ENCODE results near the gene NAV2.
"Not testable (repeated sequence)": the region's sequence is repeated elsewhere in the genome, so short reads cannot be mapped to it uniquely, and the experiment has no call there.

NAV2 gene

DNA sequence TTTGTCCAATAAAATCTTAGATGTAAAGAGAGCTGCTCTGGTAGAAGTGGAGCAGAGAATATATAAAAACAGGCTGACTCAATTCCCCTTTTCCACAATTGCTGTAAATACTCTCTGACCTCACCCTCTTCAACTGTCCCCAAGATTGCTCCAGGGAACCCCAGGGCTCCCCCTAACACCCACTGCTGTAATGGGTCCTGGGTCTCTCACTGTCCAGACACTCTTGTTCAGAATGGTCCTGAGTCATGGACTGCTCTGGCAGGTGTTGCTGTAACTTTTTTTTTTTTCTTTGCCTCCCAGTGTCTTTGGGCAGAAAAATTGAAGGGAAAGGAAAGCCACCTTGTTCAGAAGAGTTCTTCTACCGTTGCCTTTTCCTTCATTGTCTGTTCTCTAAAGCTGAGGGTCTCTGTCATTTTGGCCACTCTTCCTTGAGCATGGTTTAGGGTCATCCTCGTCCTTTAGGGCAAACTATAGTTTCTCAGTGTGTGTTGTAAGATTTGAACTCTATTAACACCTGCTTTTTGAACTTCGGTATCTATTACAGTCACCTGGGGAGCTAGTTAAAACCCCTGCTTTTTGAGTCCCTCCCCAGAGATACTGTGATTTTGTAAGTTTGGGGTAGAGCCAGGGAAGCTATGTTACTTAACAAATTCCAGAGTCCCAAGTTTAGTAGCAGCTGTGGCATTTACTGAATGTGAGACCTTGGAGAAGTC is 209.5 kb downstream of the NAV2 start:
- no peak for DNase-seq (ENCODE audit: low read depth, low spot score)

DNA sequence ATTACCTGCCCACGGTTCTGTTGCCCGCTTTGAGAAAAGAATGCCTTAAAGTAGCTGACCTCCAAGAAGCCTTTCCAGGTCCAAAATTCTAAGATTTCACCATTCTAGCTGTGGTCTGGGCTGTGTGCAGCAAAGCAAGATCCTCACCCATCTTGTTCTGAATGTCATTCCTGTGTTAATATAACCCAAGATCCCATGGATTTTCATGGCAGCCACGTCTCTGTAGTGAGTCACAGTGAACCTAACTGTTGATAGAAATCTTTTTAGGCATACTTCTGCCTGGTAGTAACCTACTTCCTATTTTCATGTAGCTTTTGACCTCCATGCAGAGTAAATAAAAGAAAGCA is 210.0 kb downstream of the NAV2 start:
- DNase-seq (ENCODE audit: low read depth, low spot score), result no peak

DNA sequence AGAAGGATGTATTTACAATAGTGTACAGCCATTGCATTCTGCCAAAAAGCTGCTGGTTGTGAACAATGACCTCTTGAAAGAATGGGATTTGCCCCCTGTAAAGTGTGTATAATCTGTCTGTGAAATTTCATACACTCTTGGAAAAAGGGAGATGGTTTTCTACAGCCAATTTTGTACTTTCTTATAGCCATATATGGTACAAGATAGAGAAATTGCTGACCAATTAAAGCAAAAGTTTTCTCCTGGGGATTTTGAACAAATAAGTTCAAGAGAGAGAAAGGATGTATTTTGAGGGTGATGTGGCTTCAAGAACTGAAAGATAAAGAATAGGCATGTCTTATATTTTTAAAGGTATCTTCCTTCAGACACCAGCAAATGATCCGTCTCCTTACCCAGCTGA is 211.0 kb downstream of the NAV2 start:
- no peak for DNase-seq (ENCODE audit: low read depth, low spot score)

DNA sequence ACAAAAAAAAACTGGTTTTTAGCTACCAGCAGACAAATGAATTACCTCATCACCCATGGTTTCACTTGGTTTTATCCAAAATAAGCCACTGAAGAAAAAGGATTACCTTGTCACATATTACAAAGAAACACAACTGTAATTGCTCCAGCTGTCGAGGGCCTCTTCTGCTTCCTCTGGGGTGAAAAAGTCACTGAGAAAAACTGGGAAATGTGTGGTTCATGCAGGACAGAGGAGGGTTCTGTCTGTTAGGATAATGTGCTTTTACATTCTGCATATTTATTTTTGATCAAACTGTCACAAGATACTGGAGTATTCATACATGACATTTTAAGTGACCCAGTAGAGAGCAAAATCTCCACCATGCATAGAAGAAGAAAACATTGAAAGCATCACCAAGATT is 211.7 kb downstream of the NAV2 start:
- DNase-seq (ENCODE audit: low read depth, low spot score), result no peak

DNA sequence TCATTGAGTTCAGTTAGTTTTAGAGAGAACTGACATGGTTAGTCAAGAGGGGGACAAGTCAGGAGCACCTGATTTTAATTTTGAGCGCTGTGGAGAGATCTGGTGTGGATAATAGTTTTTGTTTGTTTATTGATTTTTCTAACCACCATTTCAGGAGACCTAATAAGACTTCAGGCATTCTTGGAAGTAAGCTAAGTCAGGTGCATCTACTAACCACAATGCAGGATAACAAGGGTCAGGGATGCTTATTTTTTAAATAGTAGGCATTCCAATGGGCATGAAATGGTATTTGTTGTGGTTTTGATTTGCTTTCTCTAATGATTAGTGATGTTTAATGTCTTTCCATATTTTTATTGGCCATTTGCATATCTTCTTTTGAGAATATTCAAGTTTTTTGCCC is 212.1 kb downstream of the NAV2 start:
- no peak for DNase-seq (ENCODE audit: low read depth, low spot score)

DNA sequence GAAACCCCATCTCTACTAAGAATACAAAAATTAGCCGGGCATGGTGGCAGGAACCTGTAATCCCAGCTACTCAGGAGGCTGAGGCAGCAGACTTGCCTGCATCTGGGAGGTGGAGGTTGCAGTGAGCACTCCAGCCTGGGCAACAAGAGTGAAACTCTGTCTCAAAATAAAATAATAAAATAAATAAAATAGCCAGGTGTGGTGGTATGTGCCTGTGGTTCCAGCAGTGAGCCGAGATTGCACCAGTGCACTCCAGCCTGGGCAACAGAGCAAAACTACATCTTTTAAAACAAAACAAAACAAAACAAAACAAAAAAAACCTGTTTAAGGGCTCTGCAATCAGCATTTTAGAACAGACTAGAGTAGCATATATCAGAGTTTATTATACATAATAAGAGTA is 214.8 kb downstream of the NAV2 start:
- DNase-seq (ENCODE audit: low read depth, low spot score), result not testable (repeated sequence)

DNA sequence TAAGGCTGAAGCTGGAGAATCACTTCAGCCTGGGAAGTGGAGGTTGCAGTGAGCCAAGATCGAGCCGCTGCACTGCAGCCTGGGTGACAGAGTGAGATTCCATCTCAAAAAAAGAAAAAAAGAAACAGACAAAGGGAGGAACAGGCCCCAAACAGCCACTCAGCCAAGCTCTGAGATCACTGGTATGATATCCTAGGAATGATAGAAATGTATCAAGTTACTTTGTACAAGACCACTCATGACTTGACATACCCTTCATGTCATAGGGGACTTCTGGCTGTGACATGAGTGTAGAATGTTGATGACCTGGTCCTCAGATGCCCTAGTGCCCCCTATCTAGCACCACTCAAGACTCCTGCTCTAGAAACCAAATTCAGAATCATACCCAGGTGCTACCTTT is 216.5 kb downstream of the NAV2 start:
- DNase-seq (ENCODE audit: low read depth, low spot score), result peak; percentile 53

DNA sequence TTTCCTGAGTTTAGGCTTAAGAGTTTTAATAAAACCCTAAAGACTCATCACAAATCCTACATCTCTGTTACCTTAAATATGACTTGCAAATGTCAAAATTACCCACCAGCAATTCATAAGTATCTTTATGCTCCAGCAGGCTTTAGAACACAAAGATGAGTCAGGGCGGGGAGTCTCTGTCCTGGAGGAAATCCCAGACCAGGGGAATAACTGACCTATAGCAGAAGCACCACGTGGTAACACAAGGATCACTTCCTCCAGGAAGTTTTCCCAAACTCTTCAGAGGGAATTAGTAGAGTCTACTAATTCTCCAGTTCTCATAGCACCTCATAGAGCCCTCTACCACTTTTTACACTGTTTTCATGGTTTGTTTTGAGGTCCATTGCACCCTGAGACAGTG is 217.0 kb downstream of the NAV2 start:
- no peak for DNase-seq (ENCODE audit: low read depth, low spot score)

DNA sequence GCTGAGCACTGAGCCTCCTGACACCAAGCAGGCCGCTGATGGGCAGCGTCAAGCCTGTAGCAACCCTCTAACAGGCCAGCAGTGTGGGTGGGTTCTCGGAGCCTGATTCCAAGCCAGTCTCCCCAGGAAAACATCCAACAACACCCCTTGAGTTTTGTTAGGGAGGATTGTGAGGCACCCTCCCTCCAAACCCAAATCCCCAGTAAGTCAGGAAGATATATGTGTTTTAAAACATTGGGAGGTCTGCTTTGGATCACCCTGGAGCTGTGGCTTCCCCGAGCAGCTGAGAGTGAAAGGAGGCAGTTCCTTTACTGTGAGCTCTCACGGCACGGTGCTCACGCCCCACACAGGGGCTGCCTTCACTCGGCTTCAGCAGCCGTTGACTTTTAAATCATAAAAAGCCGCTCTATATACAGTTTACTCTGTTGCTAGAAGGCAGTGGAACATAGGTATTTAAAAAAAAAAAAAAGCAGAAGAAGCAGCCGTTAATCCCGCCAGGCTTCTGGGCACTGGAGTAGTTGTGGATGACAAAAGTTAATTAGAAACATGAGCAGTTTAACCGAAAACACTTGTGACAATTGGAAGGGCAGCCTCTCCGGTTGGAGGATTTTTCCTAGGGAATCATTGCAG is 218.6 kb downstream of the NAV2 start:
- DNase-seq (ENCODE audit: low read depth, low spot score), result peak; percentile 39

DNA sequence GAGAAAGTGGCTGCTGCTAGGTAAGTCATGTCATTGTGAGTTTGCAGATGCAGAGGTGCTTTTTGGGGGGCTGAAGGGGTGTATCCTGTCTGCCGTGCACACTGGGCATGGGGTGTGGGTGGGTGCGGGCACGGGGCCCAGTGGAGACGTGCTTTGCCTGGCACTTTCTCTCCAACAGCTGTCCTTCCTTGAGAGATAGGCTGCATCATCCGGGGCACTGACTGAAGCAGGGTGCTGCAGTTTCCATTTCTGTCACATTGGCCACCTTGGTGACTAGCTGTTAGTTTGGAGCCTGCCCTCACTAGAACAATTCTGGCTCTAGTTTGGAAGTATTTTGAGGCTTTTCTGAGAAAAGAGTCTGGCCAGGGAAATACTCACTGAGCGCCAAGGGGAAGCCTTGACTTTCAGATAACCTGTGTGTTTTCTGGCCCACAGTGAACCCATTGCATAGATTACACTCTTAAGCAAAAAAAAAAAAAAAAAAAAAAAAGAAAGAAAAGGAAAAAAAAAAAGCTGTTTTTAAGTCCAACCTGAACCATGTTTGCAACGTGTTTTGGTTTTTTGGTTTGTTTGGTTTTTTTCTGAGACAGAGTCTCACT is 219.2 kb downstream of the NAV2 start:
- DNase-seq (ENCODE audit: low read depth, low spot score), result no peak

DNA sequence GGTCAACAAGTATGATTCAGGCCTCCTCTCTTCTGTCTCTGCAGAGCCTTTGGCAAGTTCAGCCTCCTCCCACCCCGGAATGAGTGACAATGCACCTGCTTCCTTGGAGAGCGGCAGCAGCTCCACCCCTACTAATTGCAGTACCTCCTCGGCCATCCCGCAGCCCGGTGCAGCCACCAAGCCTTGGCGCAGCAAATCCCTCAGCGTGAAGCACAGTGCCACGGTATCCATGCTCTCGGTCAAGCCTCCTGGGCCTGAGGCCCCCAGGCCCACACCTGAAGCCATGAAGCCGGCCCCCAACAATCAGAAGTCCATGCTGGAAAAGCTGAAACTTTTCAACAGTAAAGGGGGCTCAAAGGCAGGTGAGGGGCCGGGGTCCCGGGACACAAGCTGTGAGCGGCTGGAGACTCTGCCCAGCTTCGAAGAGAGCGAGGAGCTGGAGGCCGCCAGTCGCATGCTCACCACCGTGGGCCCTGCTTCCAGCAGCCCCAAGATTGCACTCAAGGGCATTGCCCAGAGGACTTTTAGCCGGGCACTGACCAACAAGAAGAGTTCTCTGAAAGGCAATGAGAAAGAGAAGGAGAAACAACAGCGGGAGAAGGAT is 220.6 kb downstream of the NAV2 start:
- no peak for DNase-seq (ENCODE audit: low read depth, low spot score)

DNA sequence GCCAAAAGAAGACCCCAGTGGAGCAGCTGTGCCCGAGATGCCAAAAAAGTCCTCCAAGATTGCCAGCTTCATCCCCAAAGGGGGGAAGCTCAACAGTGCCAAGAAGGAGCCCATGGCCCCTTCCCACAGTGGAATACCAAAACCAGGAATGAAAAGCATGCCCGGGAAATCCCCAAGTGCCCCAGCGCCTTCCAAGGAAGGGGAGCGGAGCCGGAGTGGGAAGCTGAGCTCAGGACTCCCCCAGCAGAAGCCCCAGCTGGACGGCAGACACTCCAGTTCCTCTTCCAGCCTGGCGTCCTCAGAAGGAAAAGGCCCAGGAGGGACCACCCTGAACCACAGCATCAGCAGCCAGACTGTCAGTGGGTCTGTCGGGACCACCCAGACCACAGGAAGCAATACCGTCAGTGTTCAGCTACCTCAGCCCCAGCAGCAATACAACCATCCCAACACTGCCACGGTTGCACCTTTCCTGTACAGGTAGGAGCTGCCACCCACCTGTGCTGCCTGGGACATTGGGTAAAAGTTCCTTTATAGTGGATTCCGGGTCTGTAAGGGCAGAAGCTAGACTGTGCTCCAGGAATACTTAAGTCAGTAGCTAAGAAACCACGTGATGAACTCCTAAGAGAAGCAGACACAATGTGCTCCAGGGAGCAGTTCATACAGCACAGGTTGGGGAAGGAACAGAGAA is 221.3 kb downstream of the NAV2 start:
- DNase-seq (ENCODE audit: low read depth, low spot score), result no peak

DNA sequence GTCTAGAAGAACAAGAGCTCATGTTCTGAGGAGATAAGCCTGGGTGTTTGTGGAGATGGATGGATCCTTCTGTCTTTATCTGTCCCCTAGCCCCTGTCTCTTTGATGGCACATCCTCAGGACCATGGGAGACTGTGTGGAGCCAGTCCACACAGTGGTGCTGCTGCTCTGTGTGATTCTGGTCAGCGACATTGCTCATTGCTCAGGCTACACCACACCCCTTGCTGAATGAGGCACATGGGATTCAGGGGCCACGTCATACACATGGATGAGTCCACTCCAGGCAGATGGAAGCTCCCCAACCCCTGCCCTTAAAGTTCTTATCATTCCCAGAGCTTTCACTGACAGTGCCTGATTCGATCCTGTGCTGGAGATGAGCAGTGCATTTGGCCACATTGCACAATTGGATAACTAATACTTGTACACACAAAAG is 222.2 kb downstream of the NAV2 start:
- peak; percentile 70 for DNase-seq (ENCODE audit: low read depth, low spot score)

DNA sequence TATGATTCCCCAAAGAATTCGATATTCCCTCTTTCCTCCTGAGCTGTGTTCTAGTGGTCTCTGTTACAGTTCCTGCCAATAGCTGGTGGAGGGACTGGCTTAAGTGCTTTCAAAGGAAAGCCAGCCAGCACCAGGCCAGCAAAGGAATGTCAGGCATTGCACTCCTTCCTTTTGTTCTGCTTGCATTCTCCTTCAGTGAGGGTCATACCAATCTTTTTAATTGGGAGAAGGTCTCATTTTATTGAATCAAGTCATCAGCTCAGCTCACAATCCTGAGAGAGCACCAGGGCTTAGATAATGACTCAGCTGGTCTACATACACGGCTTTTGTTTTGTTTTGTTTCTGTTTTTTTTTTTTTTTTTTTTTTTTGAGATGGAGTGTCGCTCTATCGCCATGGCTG is 222.9 kb downstream of the NAV2 start:
- DNase-seq (ENCODE audit: low read depth, low spot score), result peak; percentile 93

DNA sequence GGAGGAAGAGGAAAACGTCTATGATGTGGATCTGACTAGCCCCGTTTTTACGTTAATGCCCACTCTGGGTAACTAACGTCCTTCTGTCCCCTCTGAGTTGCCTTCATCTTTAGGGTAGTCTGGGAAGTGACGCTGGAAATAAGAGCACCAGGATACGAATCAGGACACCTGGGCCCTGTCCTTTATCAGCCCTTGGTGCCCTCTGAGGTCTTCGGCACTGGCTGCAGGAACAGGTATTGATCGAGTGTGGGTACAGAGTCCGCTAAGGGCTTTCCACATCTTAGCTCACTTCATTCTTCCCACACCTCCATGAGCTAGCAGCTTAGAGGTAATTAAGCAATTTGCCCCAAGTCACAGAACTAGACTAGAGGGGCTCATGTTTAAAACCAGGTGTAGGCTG is 223.8 kb downstream of the NAV2 start:
- no peak for DNase-seq (ENCODE audit: low read depth, low spot score)

DNA sequence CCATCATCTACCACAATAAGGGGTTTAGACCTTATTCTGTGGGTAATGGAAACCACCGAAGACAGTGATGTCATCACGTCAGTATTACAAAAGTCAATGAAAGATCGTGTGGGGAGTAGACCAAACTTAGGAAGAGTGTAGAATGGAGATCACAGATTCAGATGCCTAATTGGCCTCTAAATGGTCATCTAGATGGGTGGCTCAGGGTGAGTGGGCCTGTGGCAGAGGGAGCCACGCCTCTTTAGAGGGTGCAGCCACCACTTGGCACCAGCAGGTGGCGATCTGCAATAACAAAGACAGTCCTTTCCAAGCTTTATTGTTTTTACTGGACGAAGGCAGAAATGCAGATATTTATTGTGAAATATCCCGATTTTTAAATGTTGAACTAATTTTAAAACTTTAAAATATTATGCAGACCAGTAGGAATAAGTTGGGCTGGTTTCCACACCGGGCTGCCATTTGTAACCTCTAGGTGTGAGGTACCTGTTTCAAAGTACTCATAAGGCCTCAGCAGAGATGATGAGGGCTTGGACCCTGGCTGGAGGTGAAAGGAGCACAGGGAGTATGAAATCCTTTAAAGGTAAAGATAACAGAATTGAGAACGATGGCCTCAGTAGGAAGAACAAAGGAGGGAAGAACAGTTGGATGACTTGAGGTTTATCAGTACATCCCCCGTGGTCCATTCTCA is 225.7 kb downstream of the NAV2 start:
- DNase-seq (ENCODE audit: low read depth, low spot score), result peak; percentile 62

DNA sequence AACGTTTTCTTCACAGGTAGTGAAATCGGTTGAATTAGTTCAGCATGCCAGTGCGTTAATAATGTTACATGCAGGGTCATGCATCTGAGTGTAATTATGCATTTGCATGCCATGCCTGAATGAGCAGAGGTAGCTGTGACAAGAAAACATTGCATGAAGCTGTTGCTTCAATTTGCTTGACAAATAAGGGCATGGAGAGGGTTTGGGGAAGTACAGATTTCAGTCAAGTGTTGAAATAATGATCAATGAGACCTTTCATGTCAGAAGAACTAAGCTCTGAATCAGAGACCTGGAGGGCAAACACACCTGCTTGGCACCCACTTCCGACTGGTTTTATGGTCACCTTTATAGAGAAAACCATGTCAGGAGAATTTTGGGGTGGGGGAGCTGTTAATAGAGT is 226.2 kb downstream of the NAV2 start:
- DNase-seq (ENCODE audit: low read depth, low spot score), result no peak

DNA sequence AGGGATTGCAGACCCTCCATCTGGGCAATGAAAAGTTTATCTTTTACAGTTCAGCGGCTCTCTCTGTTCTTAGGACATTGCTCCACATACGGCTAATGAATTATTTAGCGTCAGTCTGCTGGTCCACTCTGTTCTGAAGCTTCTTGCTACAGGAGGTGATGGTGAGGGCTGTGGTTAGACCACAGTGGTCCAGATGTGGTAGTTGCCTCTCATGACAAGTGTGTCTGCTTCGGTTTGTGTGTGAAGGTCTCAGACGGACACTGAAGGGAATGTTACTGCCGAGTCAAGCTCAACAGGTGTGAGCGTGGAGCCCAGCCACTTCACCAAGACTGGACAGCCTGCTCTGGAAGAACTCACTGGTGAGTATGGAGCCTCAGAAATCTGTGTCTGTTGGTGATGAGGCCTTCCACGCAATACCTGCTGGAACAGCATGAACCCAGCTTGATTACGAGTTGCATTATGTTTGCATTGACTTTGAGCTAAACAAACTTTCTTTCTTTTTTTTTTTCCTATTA is 226.8 kb downstream of the NAV2 start:
- no peak for DNase-seq (ENCODE audit: low read depth, low spot score)

DNA sequence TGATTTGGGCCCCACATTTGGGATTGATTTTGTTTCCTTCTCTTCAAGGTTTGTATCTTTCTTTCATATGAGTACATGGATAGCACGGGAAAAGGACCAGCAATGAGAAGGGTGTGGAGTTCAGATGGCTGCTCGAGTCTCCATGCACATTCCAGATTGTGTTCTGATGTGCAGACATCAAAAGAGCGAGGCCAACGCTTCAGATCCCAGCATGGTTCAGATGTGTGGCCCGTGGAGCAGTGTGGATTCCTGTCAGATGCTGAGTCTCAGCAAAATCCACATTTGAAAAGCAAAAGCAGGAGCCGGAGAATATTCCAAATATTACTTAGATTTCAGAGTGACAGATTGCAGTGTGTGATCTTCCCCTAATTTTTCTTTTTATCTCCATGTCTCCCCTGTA is 228.2 kb downstream of the NAV2 start:
- DNase-seq (ENCODE audit: low read depth, low spot score), result no peak

DNA sequence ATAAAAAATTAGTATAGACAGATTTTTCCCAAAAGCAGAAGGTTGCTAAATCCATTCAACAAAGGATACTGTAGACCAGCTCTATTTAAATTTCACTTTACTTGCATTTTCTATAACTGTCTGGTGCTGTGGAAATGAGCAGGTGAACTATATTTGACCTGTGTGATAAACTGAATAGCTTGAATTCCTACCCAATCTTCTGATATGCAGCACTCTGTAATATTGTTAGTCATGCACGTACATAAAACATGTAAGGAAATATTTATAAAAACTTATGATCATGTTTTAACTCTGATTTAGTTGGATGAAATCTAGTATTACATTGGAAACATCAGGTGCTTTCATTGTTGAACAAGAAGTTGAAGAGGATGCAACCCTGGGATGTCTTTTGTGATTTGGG is 234.0 kb downstream of the NAV2 start:
- no peak for DNase-seq (ENCODE audit: low read depth, low spot score)

DNA sequence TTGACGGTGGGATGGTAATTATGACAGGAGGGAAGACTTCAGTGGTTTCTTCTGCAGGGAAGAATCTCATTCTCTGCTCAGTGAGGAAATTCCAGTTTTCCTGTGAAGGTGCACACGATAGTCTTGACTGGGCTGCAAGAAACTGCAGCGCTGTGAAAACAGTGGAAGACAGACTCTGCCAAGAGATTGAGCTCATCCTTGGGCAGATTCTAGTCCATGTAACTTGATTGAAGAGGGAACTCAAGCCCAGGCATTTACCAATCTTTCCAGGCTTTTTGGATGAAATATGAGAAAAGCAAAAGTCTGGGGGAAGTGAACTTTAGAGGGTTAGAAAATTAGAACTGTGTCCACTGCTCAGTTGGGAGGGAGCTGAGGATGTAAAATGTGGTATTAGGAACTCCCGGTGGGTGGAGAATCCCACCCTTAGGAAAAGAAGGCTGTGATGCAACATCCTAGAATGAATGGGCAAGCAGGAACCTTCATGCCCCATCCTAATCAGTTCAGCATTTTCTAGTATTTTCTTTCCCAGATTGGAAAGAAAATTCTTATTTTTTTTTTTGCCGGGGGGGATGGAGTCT is 235.0 kb downstream of the NAV2 start:
- DNase-seq (ENCODE audit: low read depth, low spot score), result no peak
